IPS-18c (cell line): ENCODE results near the gene TTLL11.
"Not testable (repeated sequence)": the region's sequence is repeated elsewhere in the genome, so short reads cannot be mapped to it uniquely, and the experiment has no call there.

ENCODE experiments used
- H3K4me3 ChIP-seq: 2 replicates; pipeline ENCODE4 v1.7.0; 2013; ENCODE audit warnings: low read depth, mild to moderate bottlenecking, low read length, moderate library complexity; ENCODE audit not compliant: insufficient read depth
- H3K9me3 ChIP-seq: one replicate; pipeline ENCODE4 v1.6.1; 2013; ENCODE audit warnings: mild to moderate bottlenecking, low read length, moderate library complexity; ENCODE audit not compliant: control insufficient read depth, insufficient read depth

The TTLL11 gene

DNA sequence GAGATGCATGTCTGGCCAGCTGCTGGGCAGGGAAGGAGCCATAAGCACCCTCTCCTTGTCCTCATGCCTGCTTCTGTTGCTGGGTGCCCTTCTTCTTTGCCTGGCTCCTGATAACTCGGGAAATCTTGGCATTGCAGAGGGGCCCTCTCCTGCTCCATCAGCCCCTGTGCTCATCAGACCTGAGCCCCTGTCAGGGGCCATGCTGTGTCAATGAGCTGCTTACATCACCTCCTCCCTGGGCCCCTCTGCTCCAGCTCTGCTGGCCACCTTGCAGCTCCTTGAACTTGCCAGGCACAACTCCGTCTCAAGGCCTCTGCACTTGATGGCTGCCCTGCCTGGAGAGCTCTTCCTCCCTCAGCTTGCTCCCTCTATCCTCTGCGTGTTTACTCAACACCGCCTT lies 194.3 kb downstream of the TTLL11 start:
- Histone ChIP-seq H3K4me3 (no peak overlapping the region), H3K9me3 (no peaks in the 10 kb centered on the region)

- Histone ChIP-seq H3K4me3 (no peak overlapping the region), H3K9me3 (no peaks in the 10 kb centered on the region)
These were observed 196.0 kb downstream of the TTLL11 start for GRCh38 chr9:121897140-121897539.

GRCh38 chr9:121896545-121896943 lies 196.6 kb downstream of the TTLL11 start:
- H3K9me3 ChIP-seq, result no peaks in the 10 kb centered on the region
- no peak overlapping the region for H3K4me3 ChIP-seq

GRCh38 chr9:121895818-121896544 lies 197.1 kb downstream of the TTLL11 start:
- Histone ChIP-seq H3K4me3 (no peak overlapping the region), H3K9me3 (no peaks in the 10 kb centered on the region)

DNA sequence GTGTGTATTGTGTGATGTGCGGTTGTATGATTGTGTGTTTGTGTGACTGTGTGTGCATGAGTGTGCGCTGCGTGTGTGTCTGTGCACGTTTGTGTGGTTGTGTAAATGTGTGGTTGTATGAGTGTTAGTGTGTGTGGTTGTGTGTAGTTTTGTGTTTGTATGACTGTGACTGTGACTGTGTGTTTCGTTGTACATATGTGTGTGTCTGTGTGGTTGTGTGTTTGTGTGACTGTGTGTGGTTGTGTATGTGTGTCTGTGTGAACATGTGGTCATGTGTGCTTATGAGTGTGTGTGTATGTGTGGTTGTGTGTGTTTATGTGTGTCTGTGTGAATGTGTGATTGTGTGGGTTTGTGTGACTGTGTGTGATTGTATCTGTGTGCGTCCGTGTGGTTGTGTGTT lies 197.8 kb downstream of the TTLL11 start:
- Histone ChIP-seq H3K4me3 (no peak overlapping the region), H3K9me3 (no peaks in the 10 kb centered on the region)

GRCh38 chr9:121894380-121894779 lies 198.7 kb downstream of the TTLL11 start:
- H3K9me3 ChIP-seq, H3K4me3 ChIP-seq: not testable (repeated sequence)

DNA sequence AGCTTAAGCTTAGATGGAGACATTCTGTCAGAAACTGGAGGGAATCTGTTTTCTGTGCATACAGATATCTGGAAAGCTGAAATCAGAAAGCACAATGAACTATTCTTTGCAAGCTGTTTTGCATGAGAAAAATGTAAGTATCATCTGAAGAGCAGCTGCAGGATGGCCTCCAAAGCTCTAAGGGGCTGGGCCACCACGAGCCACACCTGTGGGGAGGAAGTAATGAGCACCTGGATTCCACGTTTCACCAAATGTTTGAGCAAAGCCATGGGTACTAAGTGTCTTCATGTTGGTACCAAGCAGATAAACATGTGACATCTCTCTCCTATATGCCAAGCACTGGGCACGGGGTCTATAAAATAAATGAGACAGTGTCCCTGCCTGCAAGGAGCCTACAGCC lies 199.3 kb downstream of the TTLL11 start:
- H3K9me3 ChIP-seq, result no peaks in the 10 kb centered on the region
- H3K4me3 ChIP-seq, result no peak overlapping the region

GRCh38 chr9:121892706-121893105 lies 200.4 kb downstream of the TTLL11 start:
- Histone ChIP-seq H3K4me3 (no peak overlapping the region), H3K9me3 (no peaks in the 10 kb centered on the region)

DNA sequence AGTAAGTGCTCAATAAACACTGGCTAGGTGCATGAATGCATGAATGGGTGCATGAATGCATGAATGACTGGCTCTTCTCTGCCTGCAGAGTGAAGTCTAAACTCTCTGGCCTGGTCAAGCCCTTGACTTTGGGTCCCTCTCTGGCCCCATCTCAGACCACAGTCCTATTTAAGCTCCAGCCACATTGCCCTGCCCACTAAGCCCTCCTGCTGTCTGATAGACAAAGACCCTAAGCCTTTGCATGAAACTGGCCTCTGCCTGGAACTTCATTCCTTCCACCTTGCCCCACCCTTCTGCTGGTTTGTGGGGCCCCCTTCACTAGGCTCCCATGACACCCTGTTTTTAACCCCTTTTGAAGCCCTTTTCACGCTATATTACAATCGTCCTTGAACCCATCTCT lies 202.4 kb downstream of the TTLL11 start:
- Histone ChIP-seq H3K4me3 (no peak overlapping the region), H3K9me3 (no peaks in the 10 kb centered on the region)

- H3K4me3 ChIP-seq, result no peak overlapping the region
These were observed 203.0 kb downstream of the TTLL11 start for GRCh38 chr9:121889990-121890563.

GRCh38 chr9:121888438-121888775 lies 204.7 kb downstream of the TTLL11 start:
- no peaks in the 10 kb centered on the region for H3K9me3 ChIP-seq
- H3K4me3 ChIP-seq, result no peak overlapping the region

More at GRCh38 chr9:121889990-121890563, 203.0 kb downstream of the TTLL11 start:
- no peaks in the 10 kb centered on the region for H3K9me3 ChIP-seq

- no peak overlapping the region for H3K4me3 ChIP-seq
- H3K9me3 ChIP-seq, result no peaks in the 10 kb centered on the region
These were observed 205.3 kb downstream of the TTLL11 start for GRCh38 chr9:121887553-121888437.

- Histone ChIP-seq H3K9me3 (no peaks in the 10 kb centered on the region), H3K4me3 (no peak overlapping the region)
These were observed 206.2 kb downstream of the TTLL11 start for GRCh38 chr9:121886759-121887485.

GRCh38 chr9:121885345-121885901 lies 207.7 kb downstream of the TTLL11 start:
- Histone ChIP-seq H3K9me3 (no peaks in the 10 kb centered on the region), H3K4me3 (no peak overlapping the region)

DNA sequence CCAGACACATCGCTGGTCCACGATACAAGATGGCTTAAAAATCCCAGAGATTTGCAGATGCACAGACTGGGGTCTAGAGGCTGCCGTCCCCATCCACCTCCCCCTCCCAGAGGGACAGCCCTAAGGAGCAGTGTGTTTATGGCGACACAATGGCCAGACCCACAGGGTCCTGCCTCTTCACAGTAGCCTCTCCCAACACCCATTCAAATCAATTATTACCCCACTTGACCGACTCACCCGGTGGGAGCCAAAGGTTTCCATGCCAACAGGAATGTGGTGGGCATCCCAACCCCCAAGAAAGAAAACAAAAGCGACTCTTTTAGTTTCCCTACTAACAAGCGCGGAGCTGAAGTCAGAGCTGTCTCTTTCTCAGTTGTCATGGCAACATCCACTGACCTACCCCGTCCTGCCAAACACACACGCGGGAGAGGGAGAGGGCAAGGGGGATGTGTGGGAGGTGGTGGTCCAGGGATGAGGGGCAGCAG lies 209.0 kb downstream of the TTLL11 start:
- no peaks in the 10 kb centered on the region for H3K9me3 ChIP-seq

GRCh38 chr9:121883281-121884056 lies 209.6 kb downstream of the TTLL11 start:
- Histone ChIP-seq H3K4me3 (no peak overlapping the region), H3K9me3 (no peaks in the 10 kb centered on the region)

More for the DNA sequence above, 209.0 kb downstream of the TTLL11 start:
- no peak overlapping the region for H3K4me3 ChIP-seq
